Muscle of leg (tissue), 11 donors: Measurements from ENCODE around the gene NLRC5. TPM values are rescaled to one million over a fixed set of nuclear protein-coding genes. Genes with fewer than 3 reads are reported as not detected.

Experiments
- DNase-seq: peaks from one replicate; pipeline ENCODE4 v3.0.0; 2013
- H3K27ac ChIP-seq: one replicate; pipeline ENCODE4 v1.5.1; 2013; ENCODE audit warnings: mild to moderate bottlenecking, low read length, control low read depth
- H3K27me3 ChIP-seq: one replicate; pipeline ENCODE4 v1.6.1; 2013; ENCODE audit warnings: low read length; ENCODE audit not compliant: control insufficient read depth, insufficient read depth
- H3K36me3 ChIP-seq: one replicate; pipeline ENCODE4 v1.6.1; 2013; ENCODE audit warnings: low read length; ENCODE audit not compliant: control insufficient read depth, insufficient read depth
- H3K4me1 ChIP-seq: one replicate; pipeline ENCODE4 v1.6.1; 2013; ENCODE audit warnings: low read length; ENCODE audit not compliant: control insufficient read depth, insufficient read depth
- H3K4me3 ChIP-seq: one replicate; pipeline ENCODE4 v1.5.1; 2013; ENCODE audit warnings: low read length, control low read depth
- H3K9me3 ChIP-seq: replicated peaks from 2 replicates; pipeline ENCODE4 v1.6.1; 2013; ENCODE audit warnings: low read depth, low read length; ENCODE audit not compliant: control insufficient read depth
- WGBS: methylation state at CpG from one replicate; pipeline ENCODE4 v1.1.5; 2013; ENCODE audit warnings: missing lambda C conversion rate; ENCODE audit not compliant: insufficient coverage; 5-methylcytosine and 5-hydroxymethylcytosine counted together
- polyA plus RNA-seq, 8 donors: library from polyadenylated mRNA; unstranded; fragments of 120-200 nt; gene quantifications; one replicate each; pipeline versions ENCODE4 v1.2.1 to v1.2.3, GENCODE V29; 2013; ENCODE audit warnings: inconsistent platforms in 1 of 8, low replicate concordance in 1 of 8; ENCODE audit not compliant: insufficient read length in 8 of 8, insufficient read depth in 1 of 8
- total RNA-seq: library from RNA; stranded (reverse); fragments of 120-200 nt; gene quantifications from one replicate; pipeline ENCODE4 v1.2.4, GENCODE V29; 2013

NLRC5 gene
- total and polyA plus RNA-seq, 9 donors, result 3.2 to 5.3 (median 4.2) TPM

GRCh38 chr16:57032346-57032745 lies 43.0 kb downstream of the NLRC5 start:
- Histone ChIP-seq H3K4me3 (no peak overlapping the region), H3K4me1 (no peaks in the 10 kb centered on the region), H3K27ac (no peak overlapping the region), H3K27me3 (no peaks in the 10 kb centered on the region), H3K9me3 (no peaks in the 10 kb centered on the region), H3K36me3 (peaks cover 15% of the 10 kb centered on the region)
- no peak for DNase-seq

- Histone ChIP-seq H3K36me3 (peaks cover 18% of the 10 kb centered on the region), H3K27me3 (no peaks in the 10 kb centered on the region), H3K4me3 (no peak overlapping the region)
Observed at GRCh38 chr16:57032931-57033330, 43.6 kb downstream of the NLRC5 start.

GRCh38 chr16:57036315-57036714 lies 47.0 kb downstream of the NLRC5 start:
- peaks cover 2% of the 10 kb centered on the region for H3K9me3 ChIP-seq
- H3K36me3 ChIP-seq, result peaks cover 34% of the 10 kb centered on the region
- H3K27me3 ChIP-seq, result no peaks in the 10 kb centered on the region
- H3K4me3 ChIP-seq, result no peak overlapping the region
- no peak overlapping the region for H3K27ac ChIP-seq
- 50% methylated on average over 1 of the region's 4 CpGs for WGBS
- no peak for DNase-seq
- H3K4me1 ChIP-seq, result no peaks in the 10 kb centered on the region

More at GRCh38 chr16:57032931-57033330, 43.6 kb downstream of the NLRC5 start:
- no peaks in the 10 kb centered on the region for H3K9me3 ChIP-seq
- H3K27ac ChIP-seq, result no peak overlapping the region
- 77% methylated on average over 5 of the region's 5 CpGs for WGBS
- H3K4me1 ChIP-seq, result no peaks in the 10 kb centered on the region
- DNase-seq, result no peak

GRCh38 chr16:57036945-57037344 lies 47.6 kb downstream of the NLRC5 start:
- no peak overlapping the region for H3K27ac ChIP-seq
- peaks cover 4% of the 10 kb centered on the region for H3K4me1 ChIP-seq
- H3K4me3 ChIP-seq, result no peak overlapping the region
- peaks cover 2% of the 10 kb centered on the region for H3K9me3 ChIP-seq
- no peak for DNase-seq
- no peaks in the 10 kb centered on the region for H3K27me3 ChIP-seq
- WGBS, result 60% methylated on average over 6 of the region's 7 CpGs
- H3K36me3 ChIP-seq, result peaks cover 38% of the 10 kb centered on the region

GRCh38 chr16:57038166-57038565 lies 48.8 kb downstream of the NLRC5 start:
- Histone ChIP-seq H3K27me3 (no peaks in the 10 kb centered on the region), H3K4me3 (no peak overlapping the region), H3K27ac (no peak overlapping the region), H3K4me1 (peaks cover 7% of the 10 kb centered on the region), H3K9me3 (peaks cover 2% of the 10 kb centered on the region), H3K36me3 (peaks cover 45% of the 10 kb centered on the region)
- WGBS, result no CpG with 5 or more reads among the region's 2 CpGs
- DNase-seq, result no peak

GRCh38 chr16:57039148-57039812 lies 49.9 kb downstream of the NLRC5 start:
- no peaks in the 10 kb centered on the region for H3K27me3 ChIP-seq
- H3K36me3 ChIP-seq, result peaks cover 49% of the 10 kb centered on the region
- DNase-seq, result peak; percentile 17
- H3K27ac ChIP-seq, result no peak overlapping the region
- peaks cover 7% of the 10 kb centered on the region for H3K4me1 ChIP-seq
- H3K4me3 ChIP-seq, result no peak overlapping the region
- 45% methylated on average over 2 of the region's 5 CpGs for WGBS
- peaks cover 2% of the 10 kb centered on the region for H3K9me3 ChIP-seq

DNA sequence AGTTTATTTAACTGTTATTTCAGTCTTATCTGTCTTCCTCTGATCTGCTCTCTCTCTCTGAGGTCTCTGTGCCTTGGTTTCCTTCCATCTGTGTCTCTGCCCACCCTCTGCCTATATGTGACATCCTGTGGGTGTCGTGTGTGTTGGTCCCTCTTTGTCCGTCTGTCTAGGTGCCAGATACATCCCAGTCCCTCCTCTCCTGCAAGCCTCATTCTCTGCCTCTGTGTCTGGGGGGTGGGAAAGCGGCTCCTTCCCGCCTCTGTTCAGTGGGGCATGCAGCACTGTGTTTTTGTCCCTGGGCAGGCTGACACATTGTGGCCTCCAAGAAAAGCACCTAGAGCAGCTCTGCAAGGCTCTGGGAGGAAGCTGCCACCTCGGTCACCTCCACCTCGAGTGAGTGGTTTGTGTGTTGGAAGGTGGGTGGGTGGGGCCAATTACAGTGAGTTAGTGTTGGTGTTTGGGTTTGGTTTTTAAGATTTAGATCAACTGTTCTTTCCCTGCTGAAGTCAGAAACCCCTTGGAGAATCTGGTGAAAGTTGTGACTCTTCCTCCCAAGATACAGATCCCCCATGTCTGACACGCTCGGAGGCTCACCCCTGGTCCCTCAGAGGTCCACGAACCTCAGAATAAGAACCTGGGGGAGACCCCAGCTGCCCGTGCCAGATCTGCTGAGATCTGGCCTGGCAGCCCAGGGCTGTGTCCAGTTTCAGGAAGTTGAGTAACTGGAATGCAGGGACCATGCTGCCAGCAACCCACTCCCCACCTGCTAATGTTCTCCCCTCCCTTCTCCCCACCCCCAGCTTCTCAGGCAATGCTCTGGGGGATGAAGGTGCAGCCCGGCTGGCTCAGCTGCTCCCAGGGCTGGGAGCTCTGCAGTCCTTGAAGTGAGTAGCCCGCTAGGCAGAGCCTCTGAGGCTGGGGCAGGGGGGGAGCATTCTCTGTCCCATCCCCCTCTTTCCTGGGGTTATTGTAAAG lies 52.1 kb downstream of the NLRC5 start:
- Histone ChIP-seq H3K36me3 (peaks cover 39% of the 10 kb centered on the region), H3K4me1 (peaks cover 19% of the 10 kb centered on the region), H3K4me3 (no peak overlapping the region), H3K27ac (no peak overlapping the region), H3K9me3 (peaks cover 2% of the 10 kb centered on the region), H3K27me3 (no peaks in the 10 kb centered on the region)
- DNase-seq, result no peak
- 71% methylated on average over 7 of the region's 12 CpGs for WGBS

DNA sequence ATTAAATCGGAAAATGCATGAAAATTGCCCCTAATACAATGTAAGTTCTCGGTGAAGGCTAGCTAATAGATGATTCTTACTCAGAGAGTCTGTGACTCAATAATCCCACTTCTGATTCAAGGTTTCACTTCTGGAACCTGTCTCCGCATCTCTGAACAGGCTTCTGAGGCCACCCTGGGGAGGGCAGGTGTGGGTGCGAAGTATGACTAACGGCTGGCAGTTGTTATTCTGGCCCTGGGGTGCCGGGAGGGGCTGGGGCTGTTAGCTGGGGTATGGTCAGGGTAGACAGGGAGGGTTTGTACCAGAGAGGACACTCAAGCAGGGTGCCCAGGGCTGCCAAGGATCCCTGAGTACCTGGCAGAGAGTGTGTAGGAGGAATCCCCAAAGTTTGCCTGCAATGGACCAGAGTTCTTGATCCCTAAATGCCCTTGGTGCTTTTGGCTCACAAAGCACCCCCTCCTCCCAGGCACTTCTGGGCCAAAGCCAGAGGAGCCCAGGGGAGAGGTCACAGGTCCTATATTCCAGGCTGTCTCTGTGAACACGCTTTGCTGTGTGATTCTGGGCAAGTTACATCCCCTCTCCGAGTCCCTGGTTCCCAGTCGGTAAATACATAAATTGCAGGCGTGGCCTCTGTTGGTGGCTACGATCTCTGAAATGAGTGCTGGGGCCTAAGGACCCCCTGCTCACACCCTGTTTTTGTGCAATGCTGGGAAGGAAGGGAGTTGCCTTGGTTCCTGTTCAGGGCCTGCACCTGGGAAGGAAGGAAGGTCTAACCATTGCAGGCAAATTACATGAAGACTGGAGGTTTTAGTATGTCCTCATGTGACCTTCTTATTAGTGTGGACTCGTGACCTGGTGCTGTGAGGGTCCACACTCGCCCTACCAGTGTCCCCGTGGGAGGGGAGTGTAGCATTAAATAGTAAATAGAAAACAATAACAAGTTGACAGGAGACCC lies 53.1 kb downstream of the NLRC5 start:
- Histone ChIP-seq H3K27me3 (no peaks in the 10 kb centered on the region), H3K9me3 (peaks cover 2% of the 10 kb centered on the region), H3K4me1 (peaks cover 24% of the 10 kb centered on the region), H3K4me3 (no peak overlapping the region), H3K36me3 (peaks cover 37% of the 10 kb centered on the region), H3K27ac (no peak overlapping the region)
- DNase-seq, result no peak
- WGBS, result 66% methylated on average over 8 of the region's 14 CpGs

- peaks cover 2% of the 10 kb centered on the region for H3K9me3 ChIP-seq
- H3K36me3 ChIP-seq, result peaks cover 41% of the 10 kb centered on the region
- no peak overlapping the region for H3K4me3 ChIP-seq
- no peaks in the 10 kb centered on the region for H3K27me3 ChIP-seq
- no peak overlapping the region for H3K27ac ChIP-seq
- no peak for DNase-seq
- H3K4me1 ChIP-seq, result peaks cover 24% of the 10 kb centered on the region
- 84% methylated on average over 7 of the region's 9 CpGs for whole genome bisulfite sequencing
Observed at GRCh38 chr16:57043248-57043647, 53.9 kb downstream of the NLRC5 start.
